HG03039 (cell line): ENCODE measurements around the gene PABPN1L.
"Not testable (repeated sequence)": the region's sequence is repeated elsewhere in the genome, so short reads cannot be mapped to it uniquely, and the experiment has no call there.

Experiments
- ATAC-seq: cut with Tn5 transposase; IDR thresholded peaks from one replicate; pipeline ENCODE4 v1.9.1; 2021; ENCODE audit warnings: mild to moderate bottlenecking, moderate library complexity; ENCODE audit not compliant: unreplicated experiment

The PABPN1L gene

GRCh38 chr16:88833086-88833485 is 33.4 kb downstream of the PABPN1L start:
- ATAC-seq: no peak

- ATAC-seq: no peak
Observed at GRCh38 chr16:88831838-88832237, 34.6 kb downstream of the PABPN1L start.

GRCh38 chr16:88830783-88831182 is 35.7 kb downstream of the PABPN1L start:
- ATAC-seq: no peak

GRCh38 chr16:88830258-88830657 is 36.2 kb downstream of the PABPN1L start:
- no peak for ATAC-seq

- no peak for ATAC-seq
Observed at GRCh38 chr16:88828711-88829110, 37.7 kb downstream of the PABPN1L start.

GRCh38 chr16:88827727-88828126 is 38.7 kb downstream of the PABPN1L start:
- ATAC-seq: no peak

- no peak for ATAC-seq
Observed at GRCh38 chr16:88826070-88826840, 40.2 kb downstream of the PABPN1L start.

GRCh38 chr16:88825146-88825545 is 41.3 kb downstream of the PABPN1L start:
- ATAC-seq: no peak

- no peak for ATAC-seq
Observed at GRCh38 chr16:88824256-88825077, 42.0 kb downstream of the PABPN1L start.

GRCh38 chr16:88823646-88824045 is 42.8 kb downstream of the PABPN1L start:
- ATAC-seq: not testable (repeated sequence)

- ATAC-seq: no peak
Observed at GRCh38 chr16:88822281-88823040, 44.0 kb downstream of the PABPN1L start.

GRCh38 chr16:88821168-88821850 is 45.2 kb downstream of the PABPN1L start:
- no peak for ATAC-seq

- ATAC-seq: no peak
Observed at GRCh38 chr16:88820385-88821025, 46.0 kb downstream of the PABPN1L start.

- ATAC-seq: no peak
Observed at GRCh38 chr16:88819126-88819525, 47.3 kb downstream of the PABPN1L start.

GRCh38 chr16:88818575-88818874 is 47.9 kb downstream of the PABPN1L start:
- ATAC-seq: no peak

GRCh38 chr16:88817785-88818574 is 48.5 kb downstream of the PABPN1L start:
- no peak for ATAC-seq

- ATAC-seq: no peak
Observed at GRCh38 chr16:88816736-88817535, 49.5 kb downstream of the PABPN1L start.

- ATAC-seq: no peak
Observed at GRCh38 chr16:88815901-88816589, 50.4 kb downstream of the PABPN1L start.
